Keratinocyte (primary cell): ENCODE measurements around the gene TBC1D13. TPM values are rescaled to one million over a fixed set of nuclear protein-coding genes. Genes with fewer than 3 reads are reported as not detected.
"Not testable (repeated sequence)": the region's sequence is repeated elsewhere in the genome, so short reads cannot be mapped to it uniquely, and the experiment has no call there.

Source experiments
- DNase-seq: peaks from one replicate; pipeline ENCODE4 v3.0.0-alpha.2; 2011; ENCODE audit warnings: low read depth, missing footprints, low spot score
- FAIRE-seq: peaks from 2 replicates; lab custom pipeline; 2011; peaks lifted over from hg19 to GRCh38; lab: Jason Lieb, UNC
- H2AFZ ChIP-seq: 2 replicates; pipeline ENCODE4 v1.6.0; 2012; ENCODE audit warnings: low read length, control low read depth, inconsistent platforms; ENCODE audit not compliant: control insufficient read depth
- H3K27ac ChIP-seq: 2 replicates; pipeline ENCODE4 v1.5.1; 2011; ENCODE audit warnings: low read length; ENCODE audit not compliant: control insufficient read depth, insufficient read depth
- H3K27me3 ChIP-seq: 3 replicates; pipeline ENCODE4 v1.6.0; 2011; ENCODE audit warnings: low read length; ENCODE audit not compliant: control insufficient read depth, insufficient read depth; ENCODE audit errors: extremely low read depth
- H3K36me3 ChIP-seq, 2 experiments: 2 replicates in 1 of 2; 3 replicates in 1 of 2; pipeline ENCODE4 v1.5.1; 2011; ENCODE audit warnings: low read length in 2 of 2, mild to moderate bottlenecking in 1 of 2; ENCODE audit not compliant: control insufficient read depth in 2 of 2, insufficient read depth in 2 of 2; ENCODE audit errors: extremely low read depth in 1 of 2
- H3K4me1 ChIP-seq: 3 replicates; pipeline ENCODE4 v1.5.1; 2011; ENCODE audit warnings: low read length; ENCODE audit not compliant: control insufficient read depth, insufficient read depth; ENCODE audit errors: extremely low read depth
- H3K4me2 ChIP-seq: 3 replicates; pipeline ENCODE4 v1.6.0; 2011; ENCODE audit warnings: low read depth, low read length; ENCODE audit not compliant: control insufficient read depth, insufficient read depth; ENCODE audit errors: extremely low read depth
- H3K4me3 ChIP-seq, 3 experiments: fragments of 200-600 bp in 1 of 3; sonication (generic) in 1 of 3; 2 replicates in 2 of 3; 3 replicates in 1 of 3; pipeline ENCODE4 v1.5.1; 2011 to 2016; ENCODE audit warnings: low read length in 3 of 3, mild to moderate bottlenecking in 3 of 3, control low read depth in 2 of 3, inconsistent platforms in 1 of 3, low read depth in 1 of 3, mixed read lengths in 1 of 3, mixed run types in 1 of 3, moderate library complexity in 1 of 3; ENCODE audit not compliant: control insufficient read depth in 2 of 3, insufficient read depth in 2 of 3; ENCODE audit errors: extremely low read depth in 1 of 3
- H3K79me2 ChIP-seq: 2 replicates; pipeline ENCODE4 v1.6.0; 2012; ENCODE audit warnings: low read length; ENCODE audit not compliant: control insufficient read depth, insufficient read depth
- H3K9ac ChIP-seq: 3 replicates; pipeline ENCODE4 v1.6.0; 2011; ENCODE audit warnings: low read length; ENCODE audit not compliant: control insufficient read depth, insufficient read depth; ENCODE audit errors: extremely low read depth
- H3K9me1 ChIP-seq: 3 replicates; pipeline ENCODE4 v1.6.0; 2011; ENCODE audit warnings: low read length; ENCODE audit not compliant: control insufficient read depth, insufficient read depth; ENCODE audit errors: extremely low read depth
- H3K9me3 ChIP-seq: 2 replicates; pipeline ENCODE4 v1.5.1; 2012; ENCODE audit warnings: low read depth, low read length; ENCODE audit not compliant: control insufficient read depth
- H4K20me1 ChIP-seq: 3 replicates; pipeline ENCODE4 v1.6.0; 2011; ENCODE audit warnings: low read length; ENCODE audit not compliant: control insufficient read depth, insufficient read depth; ENCODE audit errors: extremely low read depth
- EZH2 ChIP-seq: IDR thresholded peaks from one replicate; pipeline ENCODE4 v1.6.1; 2012; ENCODE audit warnings: inconsistent platforms, mild to moderate bottlenecking, low read length, moderate library complexity
- dilution Hi-C: fragments of 300-500 bp; cut with MboI; formaldehyde crosslinking; loops from one replicate; pipeline ENCODE4 v1.7.0; 2020; ENCODE audit warnings: low sequenced_read_pairs; ENCODE audit not compliant: extremely low pct_ligation_motif_present
- polyA plus RNA-seq, 5 experiments: library from polyadenylated mRNA; depleted of rRNA in 3 of 5; stranded (reverse) in 3 of 5; stranded (forward) in 1 of 5; unstranded in 1 of 5; fragments of >200 nt; gene quantifications; 1 replicate in 1 of 5; 2 replicates in 3 of 5; 3 replicates in 1 of 5; pipeline versions ENCODE4 v1.2.1 to v1.2.3, GENCODE V29; 2011 to 2012; ENCODE audit warnings: missing spikeins in 2 of 5, low read depth in 1 of 5, low replicate concordance in 1 of 5
- TF ChIP-seq, protein P1 (sequence below), 3 experiments: IDR thresholded peaks in 1 of 3; conservative IDR thresholded peaks in 1 of 3; optimal IDR thresholded peaks in 1 of 3; 2 replicates in 2 of 3; 3 replicates in 1 of 3; pipeline versions ENCODE3 to v1.5.1; 2011; ENCODE audit warnings: low read length in 3 of 3, mild to moderate bottlenecking in 3 of 3, moderate library complexity in 2 of 3, control low read depth in 1 of 3, inconsistent platforms in 1 of 3; ENCODE audit not compliant: insufficient read depth in 2 of 3; ENCODE audit errors: extremely low read depth in 1 of 3

The TBC1D13 gene
- polyA plus RNA-seq, 1 donor (not counting 4 experiments of a cell fraction or from before 2014, with no cell fraction given): 12.8 TPM

DNA sequence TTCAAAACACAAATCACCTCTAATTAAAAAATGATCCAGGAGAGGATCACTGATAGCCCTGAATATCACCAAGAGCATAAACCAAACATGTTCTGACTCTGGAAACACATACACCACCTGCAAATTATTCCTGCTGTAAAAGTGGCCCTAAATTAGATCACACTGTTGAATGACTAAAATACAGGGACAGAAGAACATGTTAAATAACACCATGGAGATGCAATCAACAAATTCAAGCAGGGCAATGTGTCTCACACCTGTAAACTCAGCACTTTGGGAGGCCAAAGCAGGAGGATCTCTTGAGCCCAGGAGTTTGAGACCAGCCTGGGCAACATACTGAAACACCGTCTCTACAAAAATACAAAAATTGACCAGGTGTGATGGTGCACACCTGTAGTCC is 60.8 kb downstream of the TBC1D13 start:
- no peak overlapping the region for H3K4me3 ChIP-seq
- H3K9ac ChIP-seq: no peak overlapping the region
- FAIRE-seq (no peak), DNase-seq (no peak)
- H3K9me3 ChIP-seq: no peaks in the 10 kb centered on the region
- dilution Hi-C loops: no loop called here
- H3K4me1 ChIP-seq: peaks cover 18% of the 10 kb centered on the region
- TF ChIP-seq, protein P1, sequence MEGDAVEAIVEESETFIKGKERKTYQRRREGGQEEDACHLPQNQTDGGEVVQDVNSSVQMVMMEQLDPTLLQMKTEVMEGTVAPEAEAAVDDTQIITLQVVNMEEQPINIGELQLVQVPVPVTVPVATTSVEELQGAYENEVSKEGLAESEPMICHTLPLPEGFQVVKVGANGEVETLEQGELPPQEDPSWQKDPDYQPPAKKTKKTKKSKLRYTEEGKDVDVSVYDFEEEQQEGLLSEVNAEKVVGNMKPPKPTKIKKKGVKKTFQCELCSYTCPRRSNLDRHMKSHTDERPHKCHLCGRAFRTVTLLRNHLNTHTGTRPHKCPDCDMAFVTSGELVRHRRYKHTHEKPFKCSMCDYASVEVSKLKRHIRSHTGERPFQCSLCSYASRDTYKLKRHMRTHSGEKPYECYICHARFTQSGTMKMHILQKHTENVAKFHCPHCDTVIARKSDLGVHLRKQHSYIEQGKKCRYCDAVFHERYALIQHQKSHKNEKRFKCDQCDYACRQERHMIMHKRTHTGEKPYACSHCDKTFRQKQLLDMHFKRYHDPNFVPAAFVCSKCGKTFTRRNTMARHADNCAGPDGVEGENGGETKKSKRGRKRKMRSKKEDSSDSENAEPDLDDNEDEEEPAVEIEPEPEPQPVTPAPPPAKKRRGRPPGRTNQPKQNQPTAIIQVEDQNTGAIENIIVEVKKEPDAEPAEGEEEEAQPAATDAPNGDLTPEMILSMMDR (optimal IDR thresholded peaks at IDR 0.05 in 1 of 3, IDR thresholded peaks at IDR 0.05 in 1 of 3, conservative IDR thresholded peaks at IDR 0.05 in 1 of 3; ENCODE audit: extremely low read depth in 1 of 3, insufficient read depth in 2 of 3, low read length in 3 of 3): no peak
- TF ChIP-seq EZH2: no peak
- H3K27ac ChIP-seq: no peak overlapping the region
- peaks cover 2% of the 10 kb centered on the region for H3K79me2 ChIP-seq
- H3K36me3 ChIP-seq: no peaks in the 10 kb centered on the region
- peaks cover 4% of the 10 kb centered on the region for H4K20me1 ChIP-seq
- no peak overlapping the region for H2AFZ ChIP-seq
- H3K27me3 ChIP-seq: no peaks in the 10 kb centered on the region
- peaks cover 5% of the 10 kb centered on the region for H3K9me1 ChIP-seq
- no peak overlapping the region for H3K4me2 ChIP-seq

DNA sequence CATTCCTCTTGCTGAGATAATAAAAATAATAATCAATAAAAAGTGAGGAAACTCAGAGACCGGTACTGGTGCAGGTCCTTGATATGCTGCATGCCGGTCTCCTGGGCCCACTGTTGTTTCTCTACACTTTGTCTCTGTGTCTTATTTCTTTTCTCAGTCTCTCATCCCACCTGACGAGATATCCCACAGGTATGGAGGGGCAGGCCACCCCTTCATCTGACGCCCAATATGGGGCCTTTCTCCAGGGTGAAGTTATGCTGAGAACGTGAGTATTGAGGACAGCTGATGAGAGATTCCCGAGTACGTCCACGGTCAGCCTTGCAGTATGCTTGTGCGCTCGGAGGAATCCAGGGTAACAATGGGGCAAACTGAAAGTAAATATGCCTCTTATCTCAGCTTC is 64.0 kb downstream of the TBC1D13 start:
- H3K4me2 ChIP-seq, H2AFZ ChIP-seq, H3K9me1 ChIP-seq, H3K27me3 ChIP-seq, H3K9ac ChIP-seq, DNase-seq, H3K36me3 ChIP-seq, H3K4me3 ChIP-seq, H3K27ac ChIP-seq, FAIRE-seq, H3K9me3 ChIP-seq, dilution Hi-C loops, H3K4me1 ChIP-seq, H3K79me2 ChIP-seq, H4K20me1 ChIP-seq: not testable (repeated sequence)
